ENCODE results near the gene ACOT6.
A peak's percentile ranks its signal among the peaks of the same experiment; 100 is the strongest.

The ACOT6 gene

DNA sequence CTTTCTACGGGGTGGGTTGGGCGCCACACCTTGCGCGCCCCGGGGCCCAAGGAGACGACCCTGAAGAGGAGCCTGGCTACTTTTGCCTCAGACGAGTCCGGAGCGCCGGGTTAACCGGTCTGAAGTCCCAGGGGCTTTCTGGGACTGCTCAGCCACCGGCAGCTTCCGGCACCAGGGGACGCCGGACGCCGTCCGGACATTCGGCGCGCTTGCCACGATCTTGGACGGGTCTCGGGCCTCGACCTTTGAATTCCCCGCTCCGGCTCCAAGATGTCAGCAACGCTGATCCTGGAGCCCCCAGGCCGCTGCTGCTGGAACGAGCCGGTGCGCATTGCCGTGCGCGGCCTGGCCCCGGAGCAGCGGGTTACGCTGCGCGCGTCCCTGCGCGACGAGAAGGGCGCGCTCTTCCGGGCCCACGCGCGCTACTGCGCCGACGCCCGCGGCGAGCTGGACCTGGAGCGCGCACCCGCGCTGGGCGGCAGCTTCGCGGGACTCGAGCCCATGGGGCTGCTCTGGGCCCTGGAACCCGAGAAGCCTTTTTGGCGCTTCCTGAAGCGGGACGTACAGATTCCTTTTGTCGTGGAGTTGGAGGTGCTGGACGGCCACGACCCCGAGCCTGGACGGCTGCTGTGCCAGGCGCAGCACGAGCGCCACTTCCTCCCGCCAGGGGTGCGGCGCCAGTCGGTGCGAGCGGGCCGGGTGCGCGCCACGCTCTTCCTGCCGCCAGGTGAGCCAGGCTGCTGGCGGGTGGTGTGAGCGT is 20.4 kb upstream of the ACOT6 start, which contains the start of gene ACOT4:
ACOT4 (plus strand) TSS at position 184 of the 760 bp plus-strand sequence; CDS start at position 271, 87 bp downstream.
- DNase-seq: no peak
- in situ Hi-C loops (cut with MboI; ENCODE audit: low pct_unique_long_range_greater_than_20kb, low sequenced_read_pairs): no loop called here

- DNase-seq: no peak
- in situ Hi-C loops (cut with MboI; ENCODE audit: low pct_unique_long_range_greater_than_20kb, low sequenced_read_pairs): no loop called here
Measured at GRCh38 chr14:73594491-73594890, 17.8 kb upstream of the ACOT6 start.

- in situ Hi-C loops (cut with MboI; ENCODE audit: low pct_unique_long_range_greater_than_20kb, low sequenced_read_pairs): no loop called here
- DNase-seq: no peak
Measured at GRCh38 chr14:73599499-73599898, 12.8 kb upstream of the ACOT6 start.

DNA sequence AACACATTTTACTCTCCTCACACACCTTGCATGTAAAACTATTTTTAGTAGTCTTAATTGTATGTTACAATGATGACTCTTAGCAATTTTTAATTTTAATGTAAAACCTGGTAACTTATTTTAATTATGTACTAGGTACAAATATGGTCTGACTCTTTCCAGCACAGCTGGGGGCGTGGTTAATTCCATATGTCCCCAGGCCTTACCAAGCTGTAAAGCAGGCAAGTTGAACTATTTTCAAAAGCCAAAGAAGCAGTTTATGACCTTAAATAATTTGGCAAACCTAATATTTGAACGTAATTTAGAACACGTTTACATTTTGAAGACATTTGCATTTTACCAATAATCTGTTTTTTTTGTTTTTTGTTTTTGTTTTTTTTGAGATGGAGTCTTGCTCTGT is 9.3 kb upstream of the ACOT6 start:
- in situ Hi-C loops (cut with MboI; ENCODE audit: low pct_unique_long_range_greater_than_20kb, low sequenced_read_pairs): no loop called here
- DNase-seq: no peak

GRCh38 chr14:73606271-73606670 is 6.0 kb upstream of the ACOT6 start:
- DNase-seq: no peak
- in situ Hi-C loops (cut with MboI; ENCODE audit: low pct_unique_long_range_greater_than_20kb, low sequenced_read_pairs): no loop called here

DNA sequence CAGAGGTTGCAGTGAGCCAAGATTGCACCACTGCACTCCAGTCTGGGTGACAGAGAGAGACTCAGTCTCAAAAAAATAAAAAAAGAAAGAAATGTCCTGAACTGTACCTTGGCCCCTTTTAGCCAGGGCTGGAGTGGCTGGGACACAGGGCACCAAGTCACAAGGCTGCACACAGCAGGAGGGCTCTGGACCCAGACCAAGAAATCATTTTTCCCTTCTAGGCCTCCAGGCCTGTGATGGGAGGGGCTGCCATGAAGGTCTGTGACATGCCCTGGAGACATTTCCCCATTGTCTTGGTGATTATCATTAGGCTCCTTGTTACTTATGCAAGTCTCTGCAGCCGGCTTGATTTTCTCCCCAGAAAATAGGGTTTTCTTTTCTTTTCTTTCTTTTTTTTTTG is 5.1 kb upstream of the ACOT6 start:
- DNase-seq: no peak
- in situ Hi-C loops (cut with MboI; ENCODE audit: low pct_unique_long_range_greater_than_20kb, low sequenced_read_pairs): no loop called here

DNA sequence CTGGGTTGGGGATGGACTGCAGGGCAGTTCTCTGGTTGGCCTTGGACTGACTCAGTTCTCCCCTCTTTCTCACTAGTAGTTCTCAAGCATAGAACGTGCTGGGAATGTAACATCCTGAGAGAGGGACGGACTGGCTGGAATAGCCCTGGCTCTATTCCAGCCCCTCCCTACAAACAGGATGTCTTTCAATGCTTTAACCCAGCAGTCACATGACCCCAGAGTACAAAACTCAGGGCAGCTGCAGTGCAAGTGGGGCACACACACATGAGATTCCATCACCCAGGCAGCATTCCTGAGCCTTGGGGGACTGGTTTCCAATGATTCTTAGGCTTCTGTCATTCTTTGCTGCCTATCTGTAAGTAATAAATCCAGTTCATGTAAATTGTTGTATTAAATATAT is 1.6 kb upstream of the ACOT6 start:
- no peak for DNase-seq
- in situ Hi-C loops (cut with MboI; ENCODE audit: low pct_unique_long_range_greater_than_20kb, low sequenced_read_pairs): no loop called here

DNA sequence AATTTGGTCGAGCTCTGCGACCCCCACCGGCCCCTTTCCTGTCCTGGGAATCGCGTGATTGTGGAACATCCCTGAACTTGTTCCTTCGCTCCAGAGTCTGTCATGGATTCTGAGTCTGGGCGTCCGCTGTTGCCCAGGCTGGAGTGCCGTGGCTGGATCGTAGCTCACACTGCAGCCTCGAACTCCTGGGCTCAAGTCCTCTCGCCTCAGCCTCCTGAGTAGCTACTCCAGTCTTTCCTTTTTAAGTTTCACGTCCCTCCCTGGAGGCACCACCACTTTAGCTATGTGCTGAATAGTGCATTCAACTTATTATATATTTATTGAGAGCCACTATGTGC is 698 bp downstream of the ACOT6 start:
- no peak for DNase-seq
- in situ Hi-C loops (cut with MboI; ENCODE audit: low pct_unique_long_range_greater_than_20kb, low sequenced_read_pairs): no loop called here

DNA sequence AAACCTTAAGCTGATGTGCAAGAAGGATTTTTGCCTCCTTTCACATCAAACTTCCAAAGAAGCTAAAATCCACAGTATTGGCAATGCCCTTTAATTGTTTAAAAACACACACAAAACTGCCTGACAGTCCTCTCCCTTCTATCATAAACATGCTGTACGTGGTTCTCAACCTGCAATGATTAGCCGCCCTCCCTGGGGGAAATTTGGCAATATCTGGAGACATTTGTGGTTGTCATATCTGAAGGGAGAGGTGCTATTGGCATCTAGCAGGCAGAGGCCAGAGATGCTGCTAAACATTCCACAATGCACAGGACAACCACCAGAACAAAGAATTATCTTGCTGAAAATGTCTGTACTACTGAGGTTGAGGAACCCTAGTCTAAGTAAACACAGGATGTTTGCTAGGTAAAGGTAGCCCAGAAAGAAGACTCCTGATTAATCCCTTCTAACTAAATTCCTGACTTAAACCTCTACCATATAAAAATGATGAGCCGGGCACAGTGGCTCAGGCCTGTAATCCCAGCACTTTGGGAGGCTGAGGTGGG is 1.2 kb downstream of the ACOT6 start:
- in situ Hi-C loops (cut with MboI; ENCODE audit: low pct_unique_long_range_greater_than_20kb, low sequenced_read_pairs): no loop called here

GRCh38 chr14:73616831-73617230 is 4.5 kb downstream of the ACOT6 start:
- in situ Hi-C loops (cut with MboI; ENCODE audit: low pct_unique_long_range_greater_than_20kb, low sequenced_read_pairs): no loop called here

More for the DNA sequence above, 1.2 kb downstream of the ACOT6 start:
- no peak for DNase-seq

GRCh38 chr14:73619524-73619923 is 7.2 kb downstream of the ACOT6 start:
- in situ Hi-C loops (cut with MboI; ENCODE audit: low pct_unique_long_range_greater_than_20kb, low sequenced_read_pairs): no loop called here
- DNase-seq: no peak

More at GRCh38 chr14:73616831-73617230, 4.5 kb downstream of the ACOT6 start:
- DNase-seq: no peak

GRCh38 chr14:73620268-73620667 is 8.0 kb downstream of the ACOT6 start:
- DNase-seq: no peak
- in situ Hi-C loops (cut with MboI; ENCODE audit: low pct_unique_long_range_greater_than_20kb, low sequenced_read_pairs): no loop called here

DNA sequence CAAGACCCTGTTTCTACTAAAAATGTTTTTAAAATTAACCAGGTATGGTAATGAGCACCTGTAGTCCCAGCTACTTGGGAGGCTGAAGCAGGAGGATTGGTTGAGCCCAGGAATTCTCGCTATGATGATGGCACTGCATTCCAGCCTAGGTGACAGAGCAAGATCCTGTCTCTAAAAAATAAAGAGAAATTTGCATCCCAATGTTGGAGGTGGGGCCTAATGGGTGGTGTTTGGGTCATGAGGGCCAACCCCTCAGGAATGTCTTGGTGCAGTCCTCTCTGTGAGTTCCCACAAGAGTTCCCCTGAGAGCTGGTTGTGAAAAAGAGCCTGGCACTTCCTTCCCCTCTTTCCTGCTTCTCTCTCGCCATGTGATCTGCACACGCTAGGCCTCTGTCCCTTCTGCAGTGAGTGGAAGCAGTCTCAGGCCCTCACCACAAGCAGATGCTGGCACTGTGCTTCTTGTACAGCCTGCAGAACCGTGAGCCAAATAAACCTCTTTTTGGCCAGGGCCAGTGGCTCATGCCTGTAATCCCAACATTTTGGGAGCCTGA is 11.3 kb downstream of the ACOT6 start:
- DNase-seq: no peak
- in situ Hi-C loops (cut with MboI; ENCODE audit: low pct_unique_long_range_greater_than_20kb, low sequenced_read_pairs): no loop called here

- DNase-seq: no peak
- in situ Hi-C loops (cut with MboI; ENCODE audit: low pct_unique_long_range_greater_than_20kb, low sequenced_read_pairs): no loop called here
Measured at GRCh38 chr14:73625706-73626105, 13.4 kb downstream of the ACOT6 start.

GRCh38 chr14:73627151-73627558 is 14.8 kb downstream of the ACOT6 start:
- in situ Hi-C loops (cut with MboI; ENCODE audit: low pct_unique_long_range_greater_than_20kb, low sequenced_read_pairs): no loop called here
- no peak for DNase-seq

GRCh38 chr14:73630009-73630780 is 17.9 kb downstream of the ACOT6 start:
- DNase-seq: no peak
- in situ Hi-C loops (cut with MboI; ENCODE audit: low pct_unique_long_range_greater_than_20kb, low sequenced_read_pairs): no loop called here

DNA sequence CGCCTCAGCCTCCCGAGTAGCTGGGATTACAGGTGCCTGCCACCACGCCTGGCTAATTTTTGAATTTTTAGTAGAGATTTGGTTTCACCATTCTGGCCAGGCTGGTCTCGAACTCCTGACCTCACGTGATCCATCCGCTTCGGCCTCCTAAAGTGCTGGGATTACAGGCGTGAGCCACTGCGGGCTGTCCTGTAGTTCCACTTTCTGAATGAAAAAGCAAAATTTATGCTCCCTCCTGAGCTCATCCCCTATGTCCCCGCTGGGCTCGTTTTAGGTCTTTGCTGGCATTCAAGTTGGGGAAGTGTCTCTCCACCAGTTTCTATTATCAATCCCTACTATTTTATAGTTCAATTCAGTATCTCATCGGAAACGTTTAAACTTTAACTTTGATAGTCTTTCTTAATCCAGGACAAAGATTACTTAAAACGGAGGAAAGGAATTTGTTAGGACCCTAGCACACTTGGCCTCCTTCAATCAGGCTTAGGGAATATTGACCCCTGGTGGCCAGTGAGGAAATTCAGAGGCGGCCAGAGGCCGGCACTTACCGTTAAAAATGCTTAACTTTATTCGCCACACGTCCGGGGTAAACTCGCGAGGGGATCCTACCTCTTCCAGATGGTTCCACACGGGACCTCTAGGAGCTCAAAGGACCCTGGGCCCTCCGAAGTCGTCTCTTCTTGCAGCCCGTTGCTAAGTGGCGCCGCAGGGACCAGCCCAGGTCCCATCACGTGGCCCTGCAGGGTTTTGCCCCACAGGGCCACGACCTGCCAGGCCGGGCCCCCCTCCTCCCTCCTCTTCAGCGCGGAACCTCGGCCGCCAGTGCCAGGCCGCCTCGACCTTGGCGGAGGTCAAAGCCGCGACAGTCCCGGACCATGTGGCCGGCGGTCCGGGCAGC is 21.0 kb downstream of the ACOT6 start:
- in situ Hi-C loops (cut with MboI; ENCODE audit: low pct_unique_long_range_greater_than_20kb, low sequenced_read_pairs): no loop called here
- peak; percentile 69 for DNase-seq

- in situ Hi-C loops (cut with MboI; ENCODE audit: low pct_unique_long_range_greater_than_20kb, low sequenced_read_pairs): no loop called here
- DNase-seq: no peak
Measured at GRCh38 chr14:73634011-73634833, 21.9 kb downstream of the ACOT6 start.

Measured in KBM-7 (cell line).